Measurements from ENCODE around the gene UBE2QL1. TPM values are rescaled to one million over a fixed set of nuclear protein-coding genes. Genes with fewer than 3 reads are reported as not detected.

The UBE2QL1 gene
- total and polyA plus RNA-seq, 2 donors from 2014 or later: 0.31 to 4.8 TPM

- Histone ChIP-seq H3K27me3 (ENCODE audit: control insufficient read depth, insufficient read depth, low read length) (no peaks in the 10 kb centered on the region), H3K4me3 (ENCODE audit: low read length in 3 of 3) (no peak overlapping the region), H3K27ac (ENCODE audit: low read depth in 2 of 2, low read length in 2 of 2) (no peak overlapping the region), H3K36me3 (ENCODE audit: control insufficient read depth in 2 of 3, insufficient read depth in 3 of 3, low read length in 3 of 3) (no peaks in the 10 kb centered on the region), H3K9me3 (ENCODE audit: control insufficient read depth in 2 of 3, insufficient read depth in 1 of 3, low read length in 3 of 3) (no peaks in the 10 kb centered on the region), H3K9ac (ENCODE audit: low read length in 3 of 3) (no peak overlapping the region), H3K4me1 (ENCODE audit: control insufficient read depth in 2 of 3, insufficient read depth in 2 of 3, low read depth in 1 of 3, low read length in 3 of 3) (no peaks in the 10 kb centered on the region)
- FAIRE-seq (no peak), DNase-seq (peak in 4 of 5 donors; percentile 57 to 66 (median 62))
- intact Hi-C loops (cut with DNase I): no loop called here
- no peak for TF ChIP-seq CTCF (IDR thresholded peaks at IDR 0.05; ENCODE audit: borderline replicate concordance, extremely low read depth, insufficient read depth)
These were observed 19.4 kb downstream of the UBE2QL1 start for GRCh38 chr5:6468104-6468503.

GRCh38 chr5:6468870-6469269 lies 20.2 kb downstream of the UBE2QL1 start:
- Histone ChIP-seq H3K4me1 (ENCODE audit: control insufficient read depth in 2 of 3, insufficient read depth in 2 of 3, low read depth in 1 of 3, low read length in 3 of 3) (no peaks in the 10 kb centered on the region), H3K9me3 (ENCODE audit: control insufficient read depth in 2 of 3, insufficient read depth in 1 of 3, low read length in 3 of 3) (no peaks in the 10 kb centered on the region), H3K27me3 (ENCODE audit: control insufficient read depth, insufficient read depth, low read length) (no peaks in the 10 kb centered on the region), H3K4me3 (ENCODE audit: low read length in 3 of 3) (no peak overlapping the region), H3K36me3 (ENCODE audit: control insufficient read depth in 2 of 3, insufficient read depth in 3 of 3, low read length in 3 of 3) (no peaks in the 10 kb centered on the region), H3K9ac (ENCODE audit: low read length in 3 of 3) (no peak overlapping the region), H3K27ac (ENCODE audit: low read depth in 2 of 2, low read length in 2 of 2) (no peak overlapping the region)
- no peak for TF ChIP-seq CTCF (IDR thresholded peaks at IDR 0.05; ENCODE audit: borderline replicate concordance, extremely low read depth, insufficient read depth)
- DNase-seq (no peak), FAIRE-seq (no peak)
- intact Hi-C loops (cut with DNase I): no loop called here

- H3K27me3 ChIP-seq (ENCODE audit: control insufficient read depth, insufficient read depth, low read length): no peaks in the 10 kb centered on the region
- FAIRE-seq (no peak), DNase-seq (no peak)
- H3K4me1 ChIP-seq (ENCODE audit: control insufficient read depth in 2 of 3, insufficient read depth in 2 of 3, low read depth in 1 of 3, low read length in 3 of 3): no peaks in the 10 kb centered on the region
- H3K9me3 ChIP-seq (ENCODE audit: control insufficient read depth in 2 of 3, insufficient read depth in 1 of 3, low read length in 3 of 3): no peaks in the 10 kb centered on the region
- H3K27ac ChIP-seq (ENCODE audit: low read depth in 2 of 2, low read length in 2 of 2): no peak overlapping the region
- H3K9ac ChIP-seq (ENCODE audit: low read length in 3 of 3): no peak overlapping the region
- H3K36me3 ChIP-seq (ENCODE audit: control insufficient read depth in 2 of 3, insufficient read depth in 3 of 3, low read length in 3 of 3): no peaks in the 10 kb centered on the region
- intact Hi-C loops (cut with DNase I): no loop called here
- H3K4me3 ChIP-seq (ENCODE audit: low read length in 3 of 3): no peak overlapping the region
- no peak for TF ChIP-seq CTCF (IDR thresholded peaks at IDR 0.05; ENCODE audit: borderline replicate concordance, extremely low read depth, insufficient read depth)
These were observed 21.2 kb downstream of the UBE2QL1 start for GRCh38 chr5:6469836-6470235.

- no peaks in the 10 kb centered on the region for H3K4me1 ChIP-seq (ENCODE audit: control insufficient read depth in 2 of 3, insufficient read depth in 2 of 3, low read depth in 1 of 3, low read length in 3 of 3)
- intact Hi-C loops (cut with DNase I): no loop called here
- TF ChIP-seq CTCF (IDR thresholded peaks at IDR 0.05; ENCODE audit: borderline replicate concordance, extremely low read depth, insufficient read depth): no peak
- no peak overlapping the region for H3K4me3 ChIP-seq (ENCODE audit: low read length in 3 of 3)
- no peaks in the 10 kb centered on the region for H3K36me3 ChIP-seq (ENCODE audit: control insufficient read depth in 2 of 3, insufficient read depth in 3 of 3, low read length in 3 of 3)
- DNase-seq (no peak), FAIRE-seq (no peak)
- no peak overlapping the region for H3K27ac ChIP-seq (ENCODE audit: low read depth in 2 of 2, low read length in 2 of 2)
- H3K9me3 ChIP-seq (ENCODE audit: control insufficient read depth in 2 of 3, insufficient read depth in 1 of 3, low read length in 3 of 3): no peaks in the 10 kb centered on the region
- no peak overlapping the region for H3K9ac ChIP-seq (ENCODE audit: low read length in 3 of 3)
- H3K27me3 ChIP-seq (ENCODE audit: control insufficient read depth, insufficient read depth, low read length): no peaks in the 10 kb centered on the region
These were observed 22.0 kb downstream of the UBE2QL1 start for GRCh38 chr5:6470672-6471071.
